ENCODE measurements around the gene TFPI2.

TFPI2 gene

GRCh38 chr7:93855797-93856196, 34.8 kb downstream of the TFPI2 start:
- no peak for DNase-seq (ENCODE audit: low read depth)
- TF ChIP-seq CTCF (IDR thresholded peaks at IDR 0.05; ENCODE audit: control insufficient read depth, extremely low read depth, insufficient read depth): no peak

DNA sequence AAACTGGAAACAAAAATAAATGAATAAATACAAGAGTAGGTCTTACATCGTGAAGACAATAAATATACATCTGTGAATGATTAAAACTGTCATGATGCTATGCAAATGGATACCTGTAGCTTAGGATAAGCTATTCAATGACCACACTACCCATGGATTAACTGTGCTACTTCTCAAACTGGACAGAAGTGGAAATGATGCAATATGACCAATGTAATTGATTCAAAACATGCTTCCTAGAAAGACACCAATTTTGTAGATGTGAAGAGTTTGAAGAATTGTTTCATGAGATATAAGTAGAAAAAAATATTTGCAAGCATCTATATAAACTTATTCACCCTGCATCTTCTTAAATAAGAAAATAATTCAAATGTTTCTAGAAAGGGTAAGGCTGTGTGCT, 36.1 kb downstream of the TFPI2 start:
- DNase-seq (ENCODE audit: low read depth): no peak
- no peak for TF ChIP-seq CTCF (IDR thresholded peaks at IDR 0.05; ENCODE audit: control insufficient read depth, extremely low read depth, insufficient read depth)
- no peak overlapping the region for H3K4me3 ChIP-seq (ENCODE audit: low read depth, low read length)

More at GRCh38 chr7:93855797-93856196, 34.8 kb downstream of the TFPI2 start:
- no peak overlapping the region for H3K4me3 ChIP-seq (ENCODE audit: low read depth, low read length)

DNA sequence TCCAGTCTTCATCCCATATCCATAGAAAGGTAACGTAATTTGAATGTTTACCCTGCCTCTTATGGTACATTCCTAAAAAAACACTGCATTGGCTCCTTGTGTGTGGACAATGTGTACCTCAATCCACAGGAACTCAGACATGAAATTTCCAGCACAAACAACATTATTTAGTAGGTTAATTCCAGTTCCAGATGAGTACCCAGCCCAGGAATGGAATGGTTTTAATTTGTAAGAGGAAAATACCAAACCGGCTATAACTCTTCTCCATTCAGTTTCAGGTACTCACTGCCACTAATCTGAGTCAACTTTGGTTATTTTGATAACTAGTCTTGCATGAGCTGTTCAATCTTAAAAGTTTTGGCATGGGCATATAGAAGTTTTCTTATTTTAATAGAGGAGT, 39.0 kb downstream of the TFPI2 start:
- DNase-seq (ENCODE audit: low read depth): no peak
- H3K4me3 ChIP-seq (ENCODE audit: low read depth, low read length): no peak overlapping the region
- no peak for TF ChIP-seq CTCF (IDR thresholded peaks at IDR 0.05; ENCODE audit: control insufficient read depth, extremely low read depth, insufficient read depth)

DNA sequence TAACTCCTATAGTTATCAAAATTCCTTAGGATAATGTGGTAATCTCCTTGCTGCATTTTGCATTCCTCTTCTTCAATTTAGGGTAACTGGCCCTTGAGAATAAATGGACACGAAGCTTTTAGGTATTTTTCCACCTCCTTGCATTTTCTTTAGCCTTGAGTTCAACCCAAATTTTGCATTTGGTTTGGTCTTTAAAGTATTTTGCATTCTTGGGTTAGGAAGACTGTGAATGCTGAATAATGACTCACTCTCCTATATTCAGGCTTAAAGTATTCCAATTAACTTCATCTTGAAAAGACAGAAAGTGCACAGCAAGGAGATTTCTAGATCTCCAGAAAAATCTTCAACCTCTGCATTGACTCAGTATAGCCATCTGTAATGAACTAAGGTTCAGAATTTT, 47.3 kb downstream of the TFPI2 start:
- no peak overlapping the region for H3K4me3 ChIP-seq (ENCODE audit: low read depth, low read length)
- no peak for TF ChIP-seq CTCF (IDR thresholded peaks at IDR 0.05; ENCODE audit: control insufficient read depth, extremely low read depth, insufficient read depth)
- DNase-seq (ENCODE audit: low read depth): no peak

- TF ChIP-seq CTCF (IDR thresholded peaks at IDR 0.05; ENCODE audit: control insufficient read depth, extremely low read depth, insufficient read depth): no peak
- DNase-seq (ENCODE audit: low read depth): no peak
- no peak overlapping the region for H3K4me3 ChIP-seq (ENCODE audit: low read depth, low read length)
These were observed 51.6 kb downstream of the TFPI2 start for GRCh38 chr7:93838966-93839365.

- no peak for TF ChIP-seq CTCF (IDR thresholded peaks at IDR 0.05; ENCODE audit: control insufficient read depth, extremely low read depth, insufficient read depth)
- no peak overlapping the region for H3K4me3 ChIP-seq (ENCODE audit: low read depth, low read length)
- no peak for DNase-seq (ENCODE audit: low read depth)
These were observed 53.3 kb downstream of the TFPI2 start for GRCh38 chr7:93837245-93837644.

DNA sequence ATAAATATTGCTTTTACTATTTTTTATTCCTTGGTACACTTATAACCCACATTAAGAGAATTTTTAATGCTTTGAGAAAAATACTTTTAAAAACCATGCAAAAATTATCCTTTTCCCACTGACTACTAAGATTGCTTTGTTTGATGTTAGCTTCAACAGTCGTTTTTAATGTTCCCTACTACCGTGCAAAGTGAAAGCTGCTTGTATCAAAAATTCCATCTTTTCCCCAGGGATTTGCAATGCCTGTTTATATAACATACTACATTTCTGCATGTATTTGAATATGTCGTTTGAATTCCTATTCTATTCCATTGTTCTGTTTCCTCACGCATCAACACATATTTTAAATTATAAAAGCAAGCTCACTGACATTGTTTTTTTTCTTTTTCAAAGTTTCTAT, 54.4 kb downstream of the TFPI2 start:
- DNase-seq (ENCODE audit: low read depth): no peak
- H3K4me3 ChIP-seq (ENCODE audit: low read depth, low read length): no peak overlapping the region
- TF ChIP-seq CTCF (IDR thresholded peaks at IDR 0.05; ENCODE audit: control insufficient read depth, extremely low read depth, insufficient read depth): no peak

All from LNCaP clone FGC (cell line).